IMR-90 (cell line): ENCODE data around the gene PSAPL1. TPM values are rescaled to one million over a fixed set of nuclear protein-coding genes. Genes with fewer than 3 reads are reported as not detected.

Experiments used
- ATAC-seq: fragments of 200-7000 bp; cut with Tn5 transposase; 2 replicates; pipeline ENCODE4 v1.9.1; 2020; ENCODE audit warnings: low read depth, mild to moderate bottlenecking, moderate library complexity
- BruUV-seq: library from RNA; stranded (reverse); fragments of 400-500 nt; replicated peaks from 2 replicates; lab custom pipeline; 2021; lab: Mats Ljungman, UMichigan
- CTCF ChIA-PET: fragments of 300-600 bp; formaldehyde crosslinking; extraction: SDS; loops from one replicate; lab custom pipeline; 2021; ENCODE audit warnings: antibody characterized with exemption; lab: Yijun Ruan, JAX
- POLR2A ChIA-PET: fragments of 300-600 bp; sonication (Branson Sonifier 250); formaldehyde crosslinking; loops from one replicate; lab custom pipeline; 2022; ENCODE audit warnings: antibody characterized with exemption; ENCODE audit not compliant: unreplicated experiment; lab: Charles Lee
- DNase-seq: peaks from one replicate; pipeline ENCODE4 v3.0.0; 2013
- H2AFZ ChIP-seq: replicated peaks from 2 replicates; pipeline ENCODE3; 2013; ENCODE audit warnings: low read length, mild to moderate bottlenecking; ENCODE audit not compliant: poor library complexity
- H2AK5ac ChIP-seq: 2 replicates; pipeline ENCODE4 v1.6.1; 2013; ENCODE audit warnings: low read depth, low read length, inconsistent platforms
- H2AK9ac ChIP-seq: replicated peaks from 2 replicates; pipeline ENCODE3; 2013; ENCODE audit warnings: mild to moderate bottlenecking, low read depth, low read length, moderate library complexity; ENCODE audit not compliant: poor library complexity
- H2BK120ac ChIP-seq: 2 replicates; pipeline ENCODE4 v1.6.1; 2013; ENCODE audit warnings: low read depth, low read length, inconsistent platforms
- H2BK15ac ChIP-seq: 3 replicates; pipeline ENCODE4 v1.6.1; 2013; ENCODE audit warnings: low read depth, low read length, inconsistent platforms
- H2BK20ac ChIP-seq: 2 replicates; pipeline ENCODE4 v1.6.1; 2013; ENCODE audit warnings: low read depth, mild to moderate bottlenecking, inconsistent platforms, low read length, moderate library complexity
- H2BK5ac ChIP-seq: 2 replicates; pipeline ENCODE4 v1.6.1; 2013; ENCODE audit warnings: mild to moderate bottlenecking, low read depth, low read length, inconsistent platforms; ENCODE audit not compliant: poor library complexity, severe bottlenecking
- H3K14ac ChIP-seq: replicated peaks from 2 replicates; pipeline ENCODE4 v1.6.1; 2013; ENCODE audit warnings: low read depth, low read length, inconsistent platforms
- H3K18ac ChIP-seq: 2 replicates; pipeline ENCODE4 v1.6.1; 2013; ENCODE audit warnings: low read depth, low read length, control low read depth
- H3K23ac ChIP-seq: 2 replicates; pipeline ENCODE4 v1.6.1; 2013; ENCODE audit warnings: low read depth, low read length, inconsistent platforms
- H3K27ac ChIP-seq: 2 replicates; pipeline ENCODE4 v1.5.1; 2013; ENCODE audit warnings: mild to moderate bottlenecking, control low read depth, low read length; ENCODE audit not compliant: insufficient read depth
- H3K27me3 ChIP-seq: 2 replicates; pipeline ENCODE4 v1.6.1; 2013; ENCODE audit warnings: low read length; ENCODE audit not compliant: control insufficient read depth, insufficient read depth
- H3K36me3 ChIP-seq: 2 replicates; pipeline ENCODE4 v1.6.1; 2013; ENCODE audit warnings: low read length, mixed read lengths; ENCODE audit not compliant: control insufficient read depth, insufficient read depth
- H3K4ac ChIP-seq: 2 replicates; pipeline ENCODE4 v1.6.1; 2013; ENCODE audit warnings: low read depth, low read length, inconsistent platforms
- H3K4me1 ChIP-seq: 2 replicates; pipeline ENCODE4 v1.6.1; 2013; ENCODE audit warnings: low read length, mixed read lengths; ENCODE audit not compliant: control insufficient read depth, insufficient read depth
- H3K4me2 ChIP-seq: 2 replicates; pipeline ENCODE4 v1.6.1; 2013; ENCODE audit warnings: low read depth, mild to moderate bottlenecking, control low read depth, low read length, moderate library complexity
- H3K4me3 ChIP-seq: 2 replicates; pipeline ENCODE4 v1.5.1; 2013; ENCODE audit warnings: low read depth, mild to moderate bottlenecking, control low read depth, low read length, moderate library complexity; ENCODE audit not compliant: insufficient read depth
- H3K56ac ChIP-seq: 2 replicates; pipeline ENCODE4 v1.6.1; 2013; ENCODE audit warnings: low read length, inconsistent platforms; ENCODE audit not compliant: insufficient read depth; ENCODE audit errors: extremely low read depth
- H3K79me1 ChIP-seq, 2 experiments: 2 replicates each; pipeline ENCODE4 v1.6.1; 2013; ENCODE audit warnings: low read length in 2 of 2, inconsistent platforms in 1 of 2, low read depth in 1 of 2
- H3K9ac ChIP-seq: 2 replicates; pipeline ENCODE4 v1.6.1; 2013; ENCODE audit warnings: low read depth, low read length, control low read depth
- H3K9me1 ChIP-seq: 2 replicates; pipeline ENCODE4 v1.6.1; 2013; ENCODE audit warnings: low read length, inconsistent platforms; ENCODE audit not compliant: insufficient read depth
- H3K9me3 ChIP-seq: 2 replicates; pipeline ENCODE4 v1.6.1; 2013; ENCODE audit warnings: low read length; ENCODE audit not compliant: control insufficient read depth, insufficient read depth
- H4K20me1 ChIP-seq: 2 replicates; pipeline ENCODE4 v1.6.1; 2013; ENCODE audit warnings: low read length, inconsistent platforms; ENCODE audit not compliant: insufficient read depth
- H4K5ac ChIP-seq: 2 replicates; pipeline ENCODE4 v1.6.1; 2013; ENCODE audit warnings: mild to moderate bottlenecking, low read depth, low read length, control low read depth
- H4K8ac ChIP-seq, 2 experiments: 2 replicates each; pipeline ENCODE4 v1.6.1; 2013; ENCODE audit warnings: low read depth in 2 of 2, low read length in 2 of 2, control low read depth in 1 of 2, inconsistent platforms in 1 of 2
- H4K91ac ChIP-seq: 2 replicates; pipeline ENCODE4 v1.6.1; 2013; ENCODE audit warnings: low read depth, low read length, inconsistent platforms; ENCODE audit not compliant: insufficient read depth
- BHLHE40 ChIP-seq: fragments of 150-350 bp; IDR thresholded peaks from 2 replicates; pipeline ENCODE4 v1.6.1; 2016; ENCODE audit warnings: mild to moderate bottlenecking, low read depth, low read length
- CEBPB ChIP-seq: IDR thresholded peaks from 2 replicates; pipeline ENCODE4 v1.6.1; 2012; ENCODE audit warnings: low read depth, low read length, improper control_type of control experiment
- CTCF ChIP-seq: conservative IDR thresholded peaks from 2 replicates; pipeline ENCODE4 v1.5.1; 2012; ENCODE audit warnings: mild to moderate bottlenecking, low read depth, low read length, improper control_type of control experiment
- MAFK ChIP-seq: IDR thresholded peaks from 2 replicates; pipeline ENCODE4 v1.6.1; 2012; ENCODE audit warnings: low read depth, low read length, improper control_type of control experiment
- MAZ ChIP-seq: IDR thresholded peaks from 2 replicates; pipeline ENCODE4 v1.6.1; 2012; ENCODE audit warnings: low read depth, mild to moderate bottlenecking, low read length, improper control_type of control experiment, moderate library complexity, borderline replicate concordance
- MXI1 ChIP-seq: IDR thresholded peaks from 2 replicates; pipeline ENCODE4 v1.6.1; 2012; ENCODE audit warnings: low read depth, mild to moderate bottlenecking, low read length, moderate library complexity, borderline replicate concordance
- RCOR1 ChIP-seq: IDR thresholded peaks from 2 replicates; pipeline ENCODE4 v1.6.1; 2012; ENCODE audit warnings: mild to moderate bottlenecking, low read length, improper control_type of control experiment; ENCODE audit not compliant: insufficient replicate concordance
- SMC3 ChIP-seq: fragments of 150-350 bp; IDR thresholded peaks from 2 replicates; pipeline ENCODE4 v1.6.1; 2016; ENCODE audit warnings: low read depth, mild to moderate bottlenecking, antibody characterized with exemption, low read length, moderate library complexity
- WGBS, 2 experiments: methylation state at CpG; one replicate each; pipeline versions ENCODE4 v1.1.5 to v1.1.7; 2013; ENCODE audit warnings: missing lambda C conversion rate in 2 of 2; ENCODE audit not compliant: insufficient read length in 1 of 2; ENCODE audit errors: extremely low coverage in 2 of 2; 5-methylcytosine and 5-hydroxymethylcytosine counted together
- dilution Hi-C: fragments of 300-500 bp; cut with HindIII; formaldehyde crosslinking; loops from one replicate; pipeline ENCODE4 v1.14.3; 2018; ENCODE audit warnings: low sequenced_read_pairs; ENCODE audit not compliant: unreplicated experiment
- in situ Hi-C: fragments of 300-500 bp; cut with MboI; formaldehyde crosslinking; loops from 3 replicates; pipeline ENCODE4 v1.14.3; 2019; ENCODE audit warnings: low sequenced_read_pairs, inconsistent platforms, mixed read lengths
- intact Hi-C: fragments of 100-400 bp; cut with micrococcal nuclease; formaldehyde crosslinking; loops from 2 replicates; pipeline ENCODE4 v1.10.0; 2022
- polyA plus RNA-seq, 3 experiments: library from polyadenylated mRNA; depleted of rRNA; stranded (reverse); fragments of >200 nt; gene quantifications; 2 replicates each; pipeline ENCODE4 v1.2.3, GENCODE V29; 2012; ENCODE audit warnings: low replicate concordance in 1 of 3
- total RNA-seq: library from RNA; depleted of rRNA; stranded (reverse); fragments of >200 nt; gene quantifications from 2 replicates; pipeline ENCODE4 v1.2.3, GENCODE V29; 2012
- TF ChIP-seq, protein P1 (sequence below): fragments of 150-350 bp; IDR thresholded peaks from 2 replicates; pipeline ENCODE4 v1.6.1; 2017; ENCODE audit warnings: mild to moderate bottlenecking, antibody characterized with exemption, low read length, low read depth

The PSAPL1 gene
- total and polyA plus RNA-seq, 2 of the 4 experiments (the other 2 are of a cell fraction) = not detected

DNA sequence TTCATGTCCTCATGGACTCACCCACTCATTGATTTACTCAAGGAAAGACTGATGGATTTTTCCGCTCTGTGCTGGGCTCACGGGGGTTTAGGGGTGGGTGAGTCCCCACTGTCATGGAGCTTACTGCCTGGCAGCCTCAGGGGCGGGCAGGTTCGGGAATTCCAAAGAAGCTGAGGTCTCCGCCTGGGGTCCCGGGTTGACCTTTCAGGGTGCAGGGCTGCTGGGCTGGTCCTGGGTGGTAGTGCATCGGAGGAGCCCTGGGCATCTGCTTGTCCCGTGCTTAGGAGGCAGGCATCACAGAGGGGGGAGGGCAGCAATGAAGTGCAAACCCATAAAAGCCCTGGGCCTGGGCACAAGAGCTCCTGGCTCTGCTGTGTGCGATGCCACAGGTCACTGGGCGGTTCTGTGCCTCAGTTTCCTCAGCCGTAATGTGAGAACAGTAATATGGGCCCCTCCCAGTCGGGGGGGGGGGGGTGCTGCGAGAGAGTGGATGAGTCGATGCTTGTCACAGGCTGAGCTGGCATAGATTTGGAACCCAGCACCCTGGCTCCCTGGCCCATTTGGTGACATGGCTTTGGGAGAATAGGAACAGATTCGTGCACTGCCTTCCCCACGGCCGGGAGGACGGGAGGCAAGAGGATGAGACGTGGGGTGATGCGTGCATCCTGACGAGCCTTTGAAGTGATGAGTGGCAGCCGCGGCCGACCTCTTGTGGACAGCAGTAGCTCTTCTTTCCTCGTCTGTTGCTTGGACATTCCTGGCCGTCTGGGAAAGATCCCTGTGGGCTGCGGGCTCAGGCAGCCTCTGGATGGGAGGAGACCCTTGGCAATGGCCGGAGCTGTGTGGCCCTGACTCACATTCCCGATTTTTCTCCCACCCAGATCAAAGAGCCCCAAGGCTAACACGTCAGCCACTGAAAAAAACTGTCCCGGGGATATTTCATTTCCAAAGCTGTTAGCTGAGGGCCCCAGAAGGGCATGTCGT is 42.0 kb downstream of the PSAPL1 start:
- Histone ChIP-seq H4K8ac (no peak overlapping the region), H3K9me3 (no peaks in the 10 kb centered on the region), H4K5ac (no peak overlapping the region), H3K18ac (no peak overlapping the region), H4K20me1 (no peaks in the 10 kb centered on the region), H3K14ac (no peak overlapping the region), H3K23ac (no peak overlapping the region), H2BK120ac (no peak overlapping the region), H3K9me1 (no peaks in the 10 kb centered on the region), H3K4ac (no peak overlapping the region), H3K36me3 (no peaks in the 10 kb centered on the region), H4K91ac (no peak overlapping the region), H2BK5ac (no peak overlapping the region), H3K4me1 (no peaks in the 10 kb centered on the region), H2BK20ac (no peak overlapping the region), H3K27ac (no peak overlapping the region), H3K27me3 (peaks cover 56% of the 10 kb centered on the region), H2AFZ (no peak overlapping the region), H2AK9ac (no peak overlapping the region), H3K4me2 (no peak overlapping the region), H3K4me3 (no peak overlapping the region), H3K79me1 (no peaks in the 10 kb centered on the region), H2BK15ac (no peak overlapping the region), H3K9ac (no peak overlapping the region), H3K56ac (no peak overlapping the region), H2AK5ac (no peak overlapping the region)
- ATAC-seq (no peak), DNase-seq (peak; percentile 16)
- ChIA-PET CTCF (interaction anchor here (0.6 kb wide), 1 partner anchor 33 kb away, joined by 7 read pairs; no protein-coding TSS in a partner anchor), POLR2A (no interaction called here)
- no TSS peak for BruUV-seq
- no peak for TF ChIP-seq MXI1
- TF ChIP-seq, protein P1, sequence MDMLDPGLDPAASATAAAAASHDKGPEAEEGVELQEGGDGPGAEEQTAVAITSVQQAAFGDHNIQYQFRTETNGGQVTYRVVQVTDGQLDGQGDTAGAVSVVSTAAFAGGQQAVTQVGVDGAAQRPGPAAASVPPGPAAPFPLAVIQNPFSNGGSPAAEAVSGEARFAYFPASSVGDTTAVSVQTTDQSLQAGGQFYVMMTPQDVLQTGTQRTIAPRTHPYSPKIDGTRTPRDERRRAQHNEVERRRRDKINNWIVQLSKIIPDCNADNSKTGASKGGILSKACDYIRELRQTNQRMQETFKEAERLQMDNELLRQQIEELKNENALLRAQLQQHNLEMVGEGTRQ = no peak
- no peak for TF ChIP-seq CEBPB
- TF ChIP-seq SMC3 = no peak
- no peak for TF ChIP-seq CTCF
- no peak for TF ChIP-seq RCOR1
- TF ChIP-seq BHLHE40 = no peak
- no peak for TF ChIP-seq MAFK
- TF ChIP-seq MAZ = no peak
- dilution Hi-C loops = no loop called here
- 37% methylated on average over 7 of the region's 32 CpGs; no CpG with 5 or more reads in 1 of the 2 experiments for WGBS, 2 experiments
- intact Hi-C loops = no loop called here
- in situ Hi-C loops = no loop called here
